Cardiac muscle cell (in vitro differentiated cells and primary cell): ENCODE measurements around the gene TGM1. TPM values are rescaled to one million over a fixed set of nuclear protein-coding genes. Genes with fewer than 3 reads are reported as not detected.
"Not testable (repeated sequence)": the region's sequence is repeated elsewhere in the genome, so short reads cannot be mapped to it uniquely, and the experiment has no call there.

ENCODE experiments used
- DNase-seq, 2 donors: peaks; one replicate each; pipeline versions ENCODE4 v3.0.0 to v3.0.0-alpha.2; 2010 to 2017; ENCODE audit warnings: low read depth in 1 of 2, low spot score in 1 of 2
- H3K27ac ChIP-seq: fragments of 200-600 bp; sonication (generic); 2 replicates; pipeline ENCODE4 v1.5.1; 2016
- H3K27me3 ChIP-seq: fragments of 200-600 bp; sonication (generic); 2 replicates; pipeline ENCODE4 v1.6.0; 2016; ENCODE audit warnings: control low read depth
- H3K36me3 ChIP-seq: fragments of 200-600 bp; sonication (generic); 2 replicates; pipeline ENCODE4 v1.5.1; 2016; ENCODE audit warnings: control low read depth
- H3K4me1 ChIP-seq: fragments of 200-600 bp; sonication (generic); 2 replicates; pipeline ENCODE4 v1.8.1; 2017; ENCODE audit warnings: low read depth, mild to moderate bottlenecking, mixed run types
- H3K4me3 ChIP-seq: fragments of 200-600 bp; sonication (generic); 2 replicates; pipeline ENCODE4 v1.5.1; 2016; ENCODE audit warnings: mild to moderate bottlenecking
- H3K9me3 ChIP-seq: fragments of 200-600 bp; sonication (generic); 2 replicates; pipeline ENCODE4 v1.5.1; 2017; ENCODE audit warnings: low read depth, mild to moderate bottlenecking, control low read depth
- polyA plus RNA-seq: library from polyadenylated mRNA; unstranded; fragments of >200 nt; fragmentation: Nextera tagmentation; extraction: Ambion mirVana; gene quantifications from 2 replicates; pipeline ENCODE4 v1.2.1, GENCODE V29; 2016
- total RNA-seq: library from RNA; depleted of rRNA; stranded (reverse); fragments of >200 nt; gene quantifications from 2 replicates; pipeline ENCODE4 v1.2.3, GENCODE V29; 2016
- TF ChIP-seq, protein P1 (sequence below): IDR thresholded peaks from 2 replicates; pipeline ENCODE4 v1.5.1; 2012; ENCODE audit warnings: low read depth, mild to moderate bottlenecking, low read length

TGM1 gene
- total and polyA plus RNA-seq, 2 experiments from 2014 or later = 1.7 TPM; not detected in 1

- no peak overlapping the region for H3K27ac ChIP-seq
- H3K4me1 ChIP-seq = no peaks in the 10 kb centered on the region
- H3K36me3 ChIP-seq = no peaks in the 10 kb centered on the region
- DNase-seq = no peak
- H3K9me3 ChIP-seq = no peaks in the 10 kb centered on the region
- TF ChIP-seq, protein P1, sequence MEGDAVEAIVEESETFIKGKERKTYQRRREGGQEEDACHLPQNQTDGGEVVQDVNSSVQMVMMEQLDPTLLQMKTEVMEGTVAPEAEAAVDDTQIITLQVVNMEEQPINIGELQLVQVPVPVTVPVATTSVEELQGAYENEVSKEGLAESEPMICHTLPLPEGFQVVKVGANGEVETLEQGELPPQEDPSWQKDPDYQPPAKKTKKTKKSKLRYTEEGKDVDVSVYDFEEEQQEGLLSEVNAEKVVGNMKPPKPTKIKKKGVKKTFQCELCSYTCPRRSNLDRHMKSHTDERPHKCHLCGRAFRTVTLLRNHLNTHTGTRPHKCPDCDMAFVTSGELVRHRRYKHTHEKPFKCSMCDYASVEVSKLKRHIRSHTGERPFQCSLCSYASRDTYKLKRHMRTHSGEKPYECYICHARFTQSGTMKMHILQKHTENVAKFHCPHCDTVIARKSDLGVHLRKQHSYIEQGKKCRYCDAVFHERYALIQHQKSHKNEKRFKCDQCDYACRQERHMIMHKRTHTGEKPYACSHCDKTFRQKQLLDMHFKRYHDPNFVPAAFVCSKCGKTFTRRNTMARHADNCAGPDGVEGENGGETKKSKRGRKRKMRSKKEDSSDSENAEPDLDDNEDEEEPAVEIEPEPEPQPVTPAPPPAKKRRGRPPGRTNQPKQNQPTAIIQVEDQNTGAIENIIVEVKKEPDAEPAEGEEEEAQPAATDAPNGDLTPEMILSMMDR = no peak
- no peaks in the 10 kb centered on the region for H3K27me3 ChIP-seq
- H3K4me3 ChIP-seq = no peak overlapping the region
These were observed 13.6 kb downstream of the TGM1 start for GRCh38 chr14:24249230-24250021.

DNA sequence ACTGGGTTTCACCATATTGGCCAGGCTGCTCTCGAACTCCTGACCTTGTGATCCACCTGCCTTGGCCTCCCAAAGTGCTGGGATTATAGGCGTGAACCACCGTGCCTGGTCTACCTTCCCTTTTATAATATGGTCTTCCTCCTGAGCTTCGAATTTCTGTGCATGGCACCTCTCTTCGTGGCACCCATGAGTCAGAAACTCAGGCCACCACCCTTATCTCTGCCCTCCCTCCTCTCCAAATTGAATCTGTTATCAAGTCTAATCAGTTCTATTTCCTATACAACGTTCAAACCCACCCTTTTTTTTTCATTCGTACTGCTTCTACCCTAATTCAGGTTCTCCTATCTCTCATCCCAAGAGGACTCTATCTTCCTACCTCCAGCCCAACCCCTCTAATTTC, 15.6 kb downstream of the TGM1 start:
- H3K4me3 ChIP-seq = no peak overlapping the region
- no peak for DNase-seq

GRCh38 chr14:24246765-24247212, 16.2 kb downstream of the TGM1 start:
- no peak for DNase-seq
- no peak overlapping the region for H3K27ac ChIP-seq
- no peaks in the 10 kb centered on the region for H3K36me3 ChIP-seq
- TF ChIP-seq, protein P1 = no peak
- no peaks in the 10 kb centered on the region for H3K4me1 ChIP-seq
- no peaks in the 10 kb centered on the region for H3K27me3 ChIP-seq
- H3K9me3 ChIP-seq = no peaks in the 10 kb centered on the region
- H3K4me3 ChIP-seq = no peak overlapping the region

More for the DNA sequence above, 15.6 kb downstream of the TGM1 start:
- no peaks in the 10 kb centered on the region for H3K36me3 ChIP-seq
- no peaks in the 10 kb centered on the region for H3K4me1 ChIP-seq
- H3K27me3 ChIP-seq = no peaks in the 10 kb centered on the region
- H3K27ac ChIP-seq = no peak overlapping the region
- H3K9me3 ChIP-seq = no peaks in the 10 kb centered on the region
- TF ChIP-seq, protein P1 = no peak

GRCh38 chr14:24245350-24245749, 17.6 kb downstream of the TGM1 start:
- not testable (repeated sequence) for H3K36me3 ChIP-seq, H3K27ac ChIP-seq, H3K4me3 ChIP-seq, H3K27me3 ChIP-seq, H3K9me3 ChIP-seq, DNase-seq, H3K4me1 ChIP-seq

GRCh38 chr14:24243336-24243836, 19.6 kb downstream of the TGM1 start:
- Histone ChIP-seq H3K36me3 (peaks cover 7% of the 10 kb centered on the region), H3K4me3 (peak overlapping the region; percentile 58), H3K9me3 (no peaks in the 10 kb centered on the region), H3K27me3 (no peaks in the 10 kb centered on the region), H3K27ac (peak overlapping the region; percentile 98), H3K4me1 (no peaks in the 10 kb centered on the region)
- no peak for DNase-seq
- TF ChIP-seq, protein P1 = no peak

DNA sequence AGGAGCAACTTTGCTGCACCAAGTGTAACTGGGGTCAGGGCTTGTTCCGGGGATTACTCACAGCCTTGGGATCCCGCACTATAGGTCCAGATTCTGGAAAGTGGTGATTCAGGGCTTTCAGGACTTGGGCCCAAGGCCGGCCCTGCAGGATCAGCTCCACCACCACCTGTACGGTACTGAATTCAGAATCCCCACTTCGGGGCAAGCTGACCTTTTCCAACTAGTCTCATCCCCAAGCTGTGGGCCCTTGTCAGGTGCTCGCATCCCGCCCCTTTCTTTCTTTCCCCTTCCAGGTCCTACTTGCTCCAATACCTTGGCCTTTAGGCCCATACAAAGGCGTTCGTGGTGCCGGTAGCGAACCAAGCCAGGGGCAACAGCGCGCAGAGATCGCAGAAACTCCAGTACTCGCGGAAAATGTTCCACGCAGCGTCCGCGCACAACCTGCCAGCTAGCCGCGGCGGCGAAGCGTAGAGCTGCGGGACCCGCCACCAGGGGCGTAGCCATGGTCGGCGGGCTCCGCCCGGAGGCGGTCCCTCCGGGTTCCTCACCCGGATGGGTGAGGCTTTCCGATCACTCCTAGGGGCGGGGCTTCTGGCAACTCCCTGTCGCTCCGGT, 21.0 kb downstream of the TGM1 start:
- H3K4me1 ChIP-seq = no peaks in the 10 kb centered on the region
- DNase-seq = peak; percentile 94
- TF ChIP-seq, protein P1 = peak; percentile 42
- no peaks in the 10 kb centered on the region for H3K9me3 ChIP-seq
- H3K36me3 ChIP-seq = peaks cover 9% of the 10 kb centered on the region
- H3K4me3 ChIP-seq = peak overlapping the region; percentile 58
- H3K27me3 ChIP-seq = no peaks in the 10 kb centered on the region
- H3K27ac ChIP-seq = peak overlapping the region; percentile 98
